CD14-positive monocyte (primary cell): ENCODE measurements around the gene TTLL8. TPM values are rescaled to one million over a fixed set of nuclear protein-coding genes. Genes with fewer than 3 reads are reported as not detected.

Experiments
- DNase-seq, 3 donors: peaks; one replicate each; pipeline ENCODE4 v3.0.0-alpha.2; 2011 to 2022
- H2AFZ ChIP-seq: 2 replicates; pipeline ENCODE4 v1.6.0; 2012; ENCODE audit warnings: mild to moderate bottlenecking, low read depth, low read length, inconsistent platforms; ENCODE audit not compliant: insufficient read depth, poor library complexity, severe bottlenecking
- H3K27ac ChIP-seq, 2 donors: 1 replicate in 1 of 2; 2 replicates in 1 of 2; pipeline ENCODE4 v1.5.1; 2012 to 2013; ENCODE audit warnings: low read length in 2 of 2, control low read depth in 1 of 2, inconsistent platforms in 1 of 2, low read depth in 1 of 2, mild to moderate bottlenecking in 1 of 2
- H3K27me3 ChIP-seq, 2 donors: one replicate each; pipeline versions ENCODE4 v1.6.0 to v1.6.1; 2011 to 2013; ENCODE audit warnings: low read length in 2 of 2; ENCODE audit not compliant: control insufficient read depth in 2 of 2, insufficient read depth in 2 of 2
- H3K36me3 ChIP-seq, 2 donors: replicated peaks in 1 of 2; 1 replicate in 1 of 2; 2 replicates in 1 of 2; pipeline versions ENCODE4 v1.5.1 to v1.6.1; 2012 to 2013; ENCODE audit warnings: low read length in 2 of 2, control low read depth in 1 of 2, inconsistent platforms in 1 of 2, mild to moderate bottlenecking in 1 of 2; ENCODE audit not compliant: insufficient read depth in 2 of 2, control insufficient read depth in 1 of 2
- H3K4me1 ChIP-seq, 2 donors: 1 replicate in 1 of 2; 2 replicates in 1 of 2; pipeline versions ENCODE4 v1.5.1 to v1.6.1; 2012 to 2013; ENCODE audit warnings: low read length in 2 of 2, control low read depth in 1 of 2, inconsistent platforms in 1 of 2, mild to moderate bottlenecking in 1 of 2, moderate library complexity in 1 of 2; ENCODE audit not compliant: insufficient read depth in 2 of 2, control insufficient read depth in 1 of 2
- H3K4me2 ChIP-seq: replicated peaks from 2 replicates; pipeline ENCODE3; 2012; ENCODE audit warnings: low read length, moderate library complexity, mild to moderate bottlenecking; ENCODE audit not compliant: poor library complexity, severe bottlenecking; ENCODE audit errors: extremely low read depth
- H3K4me3 ChIP-seq, 3 experiments: fragments of 200-600 bp in 1 of 3; sonication (generic) in 1 of 3; replicated peaks in 1 of 3; 1 replicate in 2 of 3; 2 replicates in 1 of 3; pipeline ENCODE4 v1.5.1; 2011 to 2013; ENCODE audit warnings: low read length in 3 of 3, mild to moderate bottlenecking in 3 of 3, control low read depth in 2 of 3, low read depth in 2 of 3, inconsistent platforms in 1 of 3, moderate library complexity in 1 of 3
- H3K79me2 ChIP-seq: 2 replicates; pipeline ENCODE4 v1.6.0; 2012; ENCODE audit warnings: mild to moderate bottlenecking, control low read depth, inconsistent platforms, low read length, moderate library complexity; ENCODE audit not compliant: insufficient read depth
- H3K9ac ChIP-seq: 2 replicates; pipeline ENCODE4 v1.6.0; 2017; ENCODE audit warnings: low read length, mild to moderate bottlenecking; ENCODE audit not compliant: insufficient read depth, poor library complexity, severe bottlenecking
- H3K9me3 ChIP-seq, 2 donors: replicated peaks in 1 of 2; 1 replicate in 1 of 2; 2 replicates in 1 of 2; pipeline versions ENCODE4 v1.5.1 to v1.6.1; 2012 to 2013; ENCODE audit warnings: low read length in 2 of 2, control low read depth in 1 of 2; ENCODE audit not compliant: control insufficient read depth in 1 of 2, insufficient read depth in 1 of 2
- H4K20me1 ChIP-seq: 2 replicates; pipeline ENCODE4 v1.6.0; 2012; ENCODE audit warnings: mild to moderate bottlenecking, low read length, control low read depth, moderate library complexity; ENCODE audit not compliant: insufficient read depth
- H3K27ac Mint-ChIP-seq, 7 donors: one replicate each; pipeline ENCODE4 v1.8.0; 2020; ENCODE audit warnings: mild to moderate bottlenecking in 7 of 7, mixed read lengths in 7 of 7, moderate library complexity in 6 of 7, inconsistent platforms in 2 of 7
- H3K27me3 Mint-ChIP-seq, 3 donors: one replicate each; pipeline ENCODE4 v1.8.0; 2021 to 2022; ENCODE audit warnings: low read depth in 3 of 3, mild to moderate bottlenecking in 3 of 3, mixed read lengths in 3 of 3, moderate library complexity in 3 of 3, inconsistent platforms in 1 of 3
- H3K36me3 Mint-ChIP-seq, 2 donors: one replicate each; pipeline ENCODE4 v1.8.0; 2020; ENCODE audit warnings: mixed read lengths in 2 of 2, inconsistent platforms in 1 of 2, mild to moderate bottlenecking in 1 of 2
- H3K4me1 Mint-ChIP-seq: one replicate; pipeline ENCODE4 v1.8.0; 2020; ENCODE audit warnings: mild to moderate bottlenecking, mixed read lengths
- H3K4me3 Mint-ChIP-seq, 2 donors: one replicate each; pipeline ENCODE4 v1.8.0; 2020; ENCODE audit warnings: mild to moderate bottlenecking in 2 of 2, mixed read lengths in 2 of 2, moderate library complexity in 1 of 2
- H3K9me3 Mint-ChIP-seq, 7 donors: one replicate each; pipeline ENCODE4 v1.8.0; 2020 to 2022; ENCODE audit warnings: mixed read lengths in 7 of 7, mild to moderate bottlenecking in 6 of 7, moderate library complexity in 6 of 7, inconsistent platforms in 2 of 7
- WGBS: methylation state at CpG from one replicate; pipeline ENCODE4 v1.1.5; 2013; ENCODE audit warnings: missing lambda C conversion rate; ENCODE audit not compliant: insufficient coverage; 5-methylcytosine and 5-hydroxymethylcytosine counted together
- intact Hi-C, 2 donors: fragments of 100-400 bp; cut with micrococcal nuclease; formaldehyde crosslinking; loops; one replicate each; pipeline versions ENCODE4 v1.15.0 to v1.15.1; 2023
- polyA plus RNA-seq, 3 donors: library from polyadenylated mRNA; depleted of rRNA in 1 of 3; unstranded in 2 of 3; stranded (reverse) in 1 of 3; fragments of 300-500 nt in 2 of 3; fragments of >200 nt in 1 of 3; fragmentation: Illumina TruSeq in 2 of 3; gene quantifications; 1 replicate in 2 of 3; 2 replicates in 1 of 3; pipeline ENCODE4 v1.2.3, GENCODE V29; 2012 to 2021
- TF ChIP-seq, protein P1 (sequence below): fragments of 200-600 bp; IDR thresholded peaks from one replicate; pipeline ENCODE4 v1.8.0; 2022; ENCODE audit warnings: antibody characterized with exemption, mild to moderate bottlenecking

TTLL8 gene
- polyA plus RNA-seq, 3 donors, result not detected

DNA sequence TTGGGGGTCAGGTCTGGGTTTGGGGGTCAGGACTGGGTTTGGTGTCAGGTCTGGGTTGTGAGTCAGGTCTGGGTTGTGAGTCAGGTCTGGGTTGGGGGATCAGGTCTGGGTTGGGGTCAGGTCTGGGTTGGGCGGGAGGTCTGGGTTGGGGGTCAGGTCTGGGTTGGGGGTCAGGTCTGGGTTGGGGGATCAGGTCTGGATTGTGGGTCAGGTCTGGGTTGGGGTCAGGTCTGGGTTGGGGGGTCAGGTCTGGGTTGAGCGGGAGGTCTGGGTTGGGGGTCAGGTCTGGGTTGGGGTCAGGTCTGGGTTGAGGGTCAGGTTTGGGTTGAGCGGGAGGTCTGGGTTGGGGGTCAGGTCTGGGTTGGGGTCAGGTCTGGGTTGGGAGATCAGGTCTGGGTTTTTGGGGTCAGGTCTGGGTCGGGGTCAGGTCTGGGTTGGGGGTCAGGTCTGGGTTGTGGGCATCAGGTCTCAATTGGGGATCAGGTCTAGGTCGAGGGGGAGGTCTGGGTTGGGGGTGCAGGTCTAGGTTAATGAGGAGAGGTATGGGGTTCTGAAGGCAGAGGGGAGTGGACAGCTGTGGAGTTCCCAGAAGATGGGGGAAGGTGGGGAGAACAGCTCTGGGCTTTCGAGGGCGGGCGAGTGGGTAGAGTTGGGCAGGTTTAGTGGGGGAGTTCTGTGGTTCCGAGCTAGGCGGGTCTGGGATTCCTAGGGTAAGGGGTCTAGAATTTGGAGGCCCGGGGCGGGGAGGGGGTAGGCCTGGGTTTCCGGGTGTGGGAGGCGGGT, 629 bp downstream of the TTLL8 start:
- H3K27ac ChIP-seq, result no peak overlapping the region
- no peak overlapping the region for H2AFZ ChIP-seq
- Mint-ChIP-seq H3K4me1 (peaks cover 16% of the 10 kb centered on the region), H3K4me3 (peak overlapping the region; percentile 3 to 74), H3K27ac (no peak overlapping the region), H3K9me3 (peaks cover 0 to 20% (median 12%) of the 10 kb centered on the region in 7 donors), H3K36me3 (peaks cover 6 to 7% of the 10 kb centered on the region in 2 donors), H3K27me3 (peaks cover 26 to 42% (median 30%) of the 10 kb centered on the region in 3 donors)
- no peak for DNase-seq
- 94% methylated on average over 12 of the region's 14 CpGs for WGBS
- H3K27me3 ChIP-seq, result peaks cover 5 to 31% of the 10 kb centered on the region in 2 donors
- intact Hi-C loops, result no loop called here
- H3K4me1 ChIP-seq, result peaks cover 3 to 25% of the 10 kb centered on the region in 2 donors
- TF ChIP-seq, protein P1, sequence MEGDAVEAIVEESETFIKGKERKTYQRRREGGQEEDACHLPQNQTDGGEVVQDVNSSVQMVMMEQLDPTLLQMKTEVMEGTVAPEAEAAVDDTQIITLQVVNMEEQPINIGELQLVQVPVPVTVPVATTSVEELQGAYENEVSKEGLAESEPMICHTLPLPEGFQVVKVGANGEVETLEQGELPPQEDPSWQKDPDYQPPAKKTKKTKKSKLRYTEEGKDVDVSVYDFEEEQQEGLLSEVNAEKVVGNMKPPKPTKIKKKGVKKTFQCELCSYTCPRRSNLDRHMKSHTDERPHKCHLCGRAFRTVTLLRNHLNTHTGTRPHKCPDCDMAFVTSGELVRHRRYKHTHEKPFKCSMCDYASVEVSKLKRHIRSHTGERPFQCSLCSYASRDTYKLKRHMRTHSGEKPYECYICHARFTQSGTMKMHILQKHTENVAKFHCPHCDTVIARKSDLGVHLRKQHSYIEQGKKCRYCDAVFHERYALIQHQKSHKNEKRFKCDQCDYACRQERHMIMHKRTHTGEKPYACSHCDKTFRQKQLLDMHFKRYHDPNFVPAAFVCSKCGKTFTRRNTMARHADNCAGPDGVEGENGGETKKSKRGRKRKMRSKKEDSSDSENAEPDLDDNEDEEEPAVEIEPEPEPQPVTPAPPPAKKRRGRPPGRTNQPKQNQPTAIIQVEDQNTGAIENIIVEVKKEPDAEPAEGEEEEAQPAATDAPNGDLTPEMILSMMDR, result no peak
- no peaks in the 10 kb centered on the region for H4K20me1 ChIP-seq
- peaks cover 7 to 11% of the 10 kb centered on the region in 2 donors for H3K9me3 ChIP-seq
- no peak overlapping the region for H3K4me2 ChIP-seq
- H3K79me2 ChIP-seq, result no peaks in the 10 kb centered on the region
- no peaks in the 10 kb centered on the region for H3K36me3 ChIP-seq
- no peak overlapping the region for H3K4me3 ChIP-seq
- H3K9ac ChIP-seq, result no peak overlapping the region

DNA sequence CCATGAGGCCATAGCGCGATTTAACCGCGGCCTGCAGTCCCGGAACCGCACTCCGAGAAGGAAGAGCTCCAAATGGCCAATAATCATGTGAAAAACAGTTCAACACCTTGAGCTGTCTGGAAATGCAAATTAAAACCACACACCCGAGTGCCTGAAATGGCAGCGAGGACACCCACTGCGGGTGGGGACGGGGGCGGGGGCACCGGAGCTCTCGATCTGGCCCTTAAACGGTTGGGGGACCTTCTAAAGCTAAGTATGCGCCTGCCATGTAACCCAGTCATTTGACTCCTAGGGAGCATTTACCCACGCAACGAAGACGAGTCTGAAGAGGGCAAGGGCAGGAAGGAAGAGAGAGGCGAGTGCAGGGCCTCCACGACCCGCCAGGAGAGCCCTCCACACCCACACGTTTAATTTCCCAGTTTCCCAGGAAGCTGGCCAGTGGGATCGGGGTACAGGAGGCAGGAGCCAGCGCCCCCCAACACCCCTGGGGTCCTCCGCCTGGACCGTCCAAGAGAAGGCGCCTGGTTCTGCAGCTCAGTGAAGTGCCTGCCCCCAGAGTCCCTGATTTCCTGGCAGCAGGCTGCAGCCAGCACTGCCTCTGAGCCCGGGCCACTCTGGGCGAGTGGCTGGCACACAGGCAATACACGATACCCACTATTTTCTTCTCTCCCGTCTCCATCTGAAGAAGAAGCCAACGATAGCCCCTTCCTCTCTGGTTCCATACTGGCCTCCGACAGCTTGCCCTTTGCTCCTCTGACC, 1.7 kb downstream of the TTLL8 start:
- Mint-ChIP-seq H3K4me1 (peaks cover 13% of the 10 kb centered on the region), H3K27ac (no peak overlapping the region), H3K9me3 (peaks cover 0 to 22% (median 12%) of the 10 kb centered on the region in 7 donors), H3K4me3 (peak overlapping the region in 1 of 2 donors; percentile 44), H3K36me3 (peaks cover 6% of the 10 kb centered on the region in 2 donors), H3K27me3 (peaks cover 26 to 41% (median 30%) of the 10 kb centered on the region in 3 donors)
- Histone ChIP-seq H3K79me2 (no peaks in the 10 kb centered on the region), H3K9ac (no peak overlapping the region), H3K4me1 (peaks cover 3 to 19% of the 10 kb centered on the region in 2 donors), H3K4me3 (no peak overlapping the region), H2AFZ (no peak overlapping the region), H4K20me1 (no peaks in the 10 kb centered on the region), H3K9me3 (peaks cover 7 to 11% of the 10 kb centered on the region in 2 donors), H3K27ac (no peak overlapping the region), H3K36me3 (no peaks in the 10 kb centered on the region), H3K4me2 (no peak overlapping the region), H3K27me3 (peaks cover 5 to 31% of the 10 kb centered on the region in 2 donors)
- TF ChIP-seq, protein P1, result no peak
- DNase-seq, result no peak
- intact Hi-C loops, result no loop called here
- WGBS, result 82% methylated on average over 23 of the region's 34 CpGs
